Middle frontal gyrus (tissue), 1 donor: ENCODE data around the gene ZSWIM6.

Experiments
- DNase-seq: peaks from one replicate; pipeline ENCODE4 v3.0.0-alpha.2; 2015; ENCODE audit warnings: low spot score; ENCODE audit errors: extremely low spot score

Gene ZSWIM6

GRCh38 chr5:61526207-61526519 is 194.1 kb downstream of the ZSWIM6 start:
- DNase-seq = no peak

GRCh38 chr5:61532983-61533382 is 200.9 kb downstream of the ZSWIM6 start:
- no peak for DNase-seq

- no peak for DNase-seq
These were observed 202.6 kb downstream of the ZSWIM6 start for GRCh38 chr5:61534481-61535267.

DNA sequence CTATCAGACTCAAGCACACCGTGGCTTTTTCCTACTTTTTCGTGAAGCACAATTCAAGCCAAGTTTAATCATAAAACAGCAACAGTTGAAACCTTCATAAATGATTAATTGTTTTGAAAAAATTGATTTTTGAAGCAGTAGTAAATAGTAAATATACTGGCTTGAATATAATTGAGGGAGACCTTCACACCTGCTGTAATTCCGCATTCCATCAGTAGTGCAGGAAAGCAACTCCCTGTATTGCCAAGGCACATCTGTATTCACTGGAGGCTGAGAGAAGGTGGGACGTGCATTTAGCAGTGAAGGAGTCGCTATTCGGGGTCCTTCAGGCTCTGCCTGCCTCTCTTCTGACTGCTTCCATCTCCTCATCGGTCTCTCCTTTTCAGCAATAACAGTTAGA is 203.8 kb downstream of the ZSWIM6 start:
- DNase-seq = no peak

DNA sequence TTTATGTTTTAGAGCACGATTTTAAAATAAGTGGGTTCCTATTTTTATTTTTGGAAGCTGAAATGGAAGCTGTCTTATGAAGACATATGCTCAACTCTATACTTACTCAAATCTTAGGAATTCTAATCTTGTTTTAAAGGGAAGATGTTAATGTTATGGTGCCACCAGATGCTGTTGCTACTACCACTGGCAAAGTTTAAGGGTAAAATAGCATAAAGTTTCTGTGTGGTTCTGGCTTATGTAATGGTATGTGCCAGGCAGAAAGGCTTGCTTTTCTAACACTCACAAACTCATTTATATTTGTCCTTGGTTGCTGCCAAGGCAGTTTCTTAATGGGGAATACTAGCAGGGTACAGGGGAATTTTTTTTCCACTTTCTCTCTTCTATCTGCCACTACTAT is 204.9 kb downstream of the ZSWIM6 start:
- DNase-seq = no peak

DNA sequence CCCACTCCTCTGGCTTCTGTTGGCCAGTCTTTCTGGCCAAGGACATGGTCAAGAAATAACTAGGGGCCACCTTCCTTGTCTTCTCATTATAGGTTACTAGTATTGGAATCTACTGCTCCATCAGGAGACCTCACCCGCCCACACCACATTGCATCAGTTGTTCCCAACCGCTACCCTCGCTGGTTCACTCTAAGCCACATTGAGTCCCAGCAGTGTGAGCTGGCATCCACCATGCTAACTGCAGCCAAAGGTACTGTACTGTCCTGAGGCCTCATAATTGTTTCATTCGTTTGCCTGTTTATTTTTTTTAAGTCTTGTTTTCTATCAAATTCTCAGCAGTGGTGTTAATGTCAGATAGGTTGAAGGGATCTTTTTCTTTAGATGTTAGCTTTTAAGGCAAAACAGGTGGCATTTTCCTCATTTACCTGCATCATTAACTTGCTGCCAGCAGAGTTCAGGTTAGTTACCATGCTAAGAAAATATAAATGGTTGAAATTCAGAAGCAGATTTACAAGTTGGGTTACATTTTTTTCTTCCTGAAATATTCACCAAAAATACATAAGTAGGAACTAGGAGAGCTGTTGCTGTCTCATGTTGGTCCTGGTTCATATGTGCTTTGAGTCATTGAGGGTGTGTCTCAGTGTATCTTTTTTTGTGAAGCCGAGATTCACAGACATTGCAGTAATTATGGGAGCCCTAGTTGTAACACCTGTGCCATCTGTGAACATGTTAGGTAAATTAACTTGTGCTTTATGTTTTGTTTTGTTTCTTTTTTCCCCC is 206.9 kb downstream of the ZSWIM6 start:
- DNase-seq = no peak

- no peak for DNase-seq
These were observed 217.5 kb downstream of the ZSWIM6 start for GRCh38 chr5:61549530-61549929.

DNA sequence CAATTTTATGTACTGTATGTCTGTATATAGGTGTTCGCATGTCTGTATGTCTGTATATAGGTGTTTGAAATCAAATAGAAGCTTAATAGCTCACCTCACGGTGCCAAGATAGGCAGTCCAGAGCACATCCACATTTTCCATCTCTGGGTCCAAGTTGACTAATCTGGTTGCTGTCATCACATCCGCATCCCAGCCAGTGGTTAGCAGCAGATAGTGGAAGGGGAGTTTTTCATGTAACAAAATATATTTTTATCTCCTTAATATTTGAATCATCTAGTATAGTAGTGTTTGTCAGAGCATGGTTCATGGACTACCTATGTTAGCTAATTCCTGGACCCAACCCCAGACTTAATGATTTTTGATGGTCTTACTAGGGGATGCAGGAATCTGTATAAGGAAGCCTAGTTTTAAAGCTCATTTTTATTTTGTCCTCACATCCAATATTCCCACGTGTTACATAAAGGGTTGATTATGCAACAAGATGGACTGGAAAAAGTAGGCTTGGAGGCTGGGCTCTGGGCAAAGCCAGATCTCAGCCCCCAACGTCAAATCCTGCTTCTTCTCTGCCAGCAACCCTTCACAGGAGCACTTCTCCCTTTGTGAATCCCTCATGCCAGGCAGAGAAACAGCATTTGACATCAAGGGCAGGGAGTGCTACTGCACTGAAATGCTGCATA is 219.7 kb downstream of the ZSWIM6 start:
- DNase-seq = no peak

DNA sequence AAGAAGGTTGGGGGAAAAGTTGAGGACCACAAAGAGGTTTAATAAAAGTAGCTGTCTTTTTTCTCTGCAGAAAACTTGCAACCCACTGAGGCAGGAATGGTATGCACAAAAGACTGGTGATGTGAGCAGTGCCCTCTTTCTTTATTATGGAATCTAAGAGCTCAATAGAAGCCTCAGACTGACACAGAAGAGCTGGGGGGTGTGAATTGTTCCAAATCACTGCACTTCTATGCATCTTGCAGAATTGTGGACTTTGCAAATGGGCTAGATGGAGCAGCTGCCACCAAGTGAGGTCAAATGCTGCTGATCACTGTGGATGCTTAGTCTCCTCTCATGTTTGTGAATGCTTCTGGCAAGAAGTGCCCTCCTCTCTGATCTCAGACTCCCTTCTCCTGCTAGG is 227.1 kb downstream of the ZSWIM6 start:
- no peak for DNase-seq

- DNase-seq = no peak
These were observed 227.7 kb downstream of the ZSWIM6 start for GRCh38 chr5:61559722-61560121.

DNA sequence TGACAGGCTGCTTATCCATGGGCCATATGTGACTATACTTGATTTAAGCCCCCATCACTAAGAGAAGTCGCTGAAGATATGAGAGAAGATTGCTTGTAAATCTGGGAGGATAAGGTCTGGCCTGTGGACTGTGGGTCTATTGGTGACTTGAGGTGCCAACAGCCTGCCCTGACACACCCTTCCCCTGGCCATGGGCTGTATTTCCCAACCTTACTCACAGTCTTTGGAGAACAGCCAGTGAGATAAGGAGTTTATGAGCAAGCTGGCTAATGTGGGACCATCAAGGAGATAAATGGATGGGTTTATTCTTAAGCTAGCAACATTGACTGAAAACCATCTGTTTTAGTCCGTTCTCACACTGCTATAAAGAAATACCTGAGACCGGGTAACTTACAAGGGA is 231.3 kb downstream of the ZSWIM6 start:
- DNase-seq = no peak

- no peak for DNase-seq
These were observed 235.3 kb downstream of the ZSWIM6 start for GRCh38 chr5:61567337-61567736.

GRCh38 chr5:61569353-61569752 is 237.3 kb downstream of the ZSWIM6 start:
- DNase-seq = no peak

GRCh38 chr5:61570767-61571166 is 238.7 kb downstream of the ZSWIM6 start:
- no peak for DNase-seq

DNA sequence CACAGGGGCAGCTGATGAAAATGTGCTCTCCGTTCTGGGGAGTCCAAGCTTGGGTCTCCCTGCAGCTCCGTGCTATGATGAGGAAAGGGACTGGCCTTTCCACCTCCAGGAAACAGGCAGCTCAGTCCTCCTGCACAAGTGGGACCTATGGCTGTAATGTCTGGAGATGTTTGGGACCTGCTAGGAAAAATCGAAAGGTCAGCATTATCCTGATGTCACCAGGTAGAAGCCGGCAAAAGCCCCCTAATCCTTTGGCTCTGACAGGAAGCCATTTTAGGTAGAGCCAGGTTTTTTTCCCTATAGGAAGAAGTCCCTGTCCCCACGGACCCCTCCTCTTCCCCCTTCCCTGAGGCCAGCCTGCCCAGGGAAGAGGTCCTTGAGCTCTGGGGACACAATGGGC is 240.9 kb downstream of the ZSWIM6 start:
- DNase-seq = no peak

DNA sequence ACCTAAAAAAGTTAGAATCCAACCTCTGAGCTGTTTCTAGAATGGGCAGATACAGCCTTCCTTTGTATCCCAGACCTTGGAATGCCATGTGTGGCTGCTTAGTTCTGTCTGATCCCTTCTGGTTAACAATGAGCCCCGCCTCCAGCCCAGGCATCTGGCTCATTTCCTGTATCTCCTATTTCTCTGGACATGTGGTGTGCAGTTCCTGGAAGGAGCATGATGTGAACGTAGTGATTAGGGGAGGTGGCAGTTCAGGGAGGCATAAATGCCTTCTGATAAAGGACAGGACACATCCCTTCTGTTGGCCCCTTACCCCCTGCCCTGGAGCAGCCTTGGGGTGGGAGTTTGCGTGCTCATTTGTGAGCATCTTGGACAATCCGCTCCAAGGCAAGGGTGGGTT is 243.0 kb downstream of the ZSWIM6 start:
- DNase-seq = no peak

DNA sequence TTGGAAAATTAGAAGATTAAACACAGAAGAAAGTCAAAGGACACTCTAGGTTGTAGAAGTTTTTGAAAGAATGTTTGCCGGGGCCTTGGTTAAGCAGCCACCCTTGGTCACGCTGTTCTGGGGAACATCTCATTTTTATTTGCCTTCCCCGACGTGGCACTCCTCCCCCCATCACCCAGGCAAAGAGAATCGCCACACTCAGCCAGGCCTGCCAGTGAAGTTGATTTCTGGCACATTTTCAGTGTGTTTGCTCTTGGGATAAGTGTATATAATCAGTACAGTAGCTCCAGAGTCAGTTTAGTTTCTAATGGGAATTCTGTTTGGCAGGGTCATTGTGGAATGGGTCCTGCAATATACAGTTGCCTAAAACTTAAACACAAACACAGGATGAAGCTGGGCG is 243.5 kb downstream of the ZSWIM6 start:
- DNase-seq = no peak

GRCh38 chr5:61576556-61576955 is 244.5 kb downstream of the ZSWIM6 start:
- no peak for DNase-seq

GRCh38 chr5:61578858-61579503 is 246.9 kb downstream of the ZSWIM6 start:
- no peak for DNase-seq

GRCh38 chr5:61582205-61582820 is 250.3 kb downstream of the ZSWIM6 start:
- no peak for DNase-seq

GRCh38 chr5:61582887-61583286 is 250.8 kb downstream of the ZSWIM6 start:
- DNase-seq = no peak
